GM13977 (cell line): Measurements from ENCODE around the gene KIF20A.
"Not testable (repeated sequence)": the region's sequence is repeated elsewhere in the genome, so short reads cannot be mapped to it uniquely, and the experiment has no call there.

Experiments
- DNase-seq: peaks from one replicate; pipeline ENCODE4 v3.0.0; 2012; ENCODE audit warnings: low spot score
- in situ Hi-C: fragments of 300-500 bp; cut with MboI; formaldehyde crosslinking; loops from one replicate; pipeline ENCODE4 v1.12.0; 2022; ENCODE audit warnings: low sequenced_read_pairs, low pct_unique_long_range_greater_than_20kb, mixed read lengths, inconsistent platforms; ENCODE audit not compliant: unreplicated experiment
- TF ChIP-seq, protein P1 (sequence below): IDR thresholded peaks from 2 replicates; pipeline ENCODE4 v1.5.1; 2012; ENCODE audit warnings: mild to moderate bottlenecking, control low read depth; ENCODE audit not compliant: insufficient read depth; ENCODE audit errors: extremely low read depth, missing control alignments

Gene KIF20A

DNA sequence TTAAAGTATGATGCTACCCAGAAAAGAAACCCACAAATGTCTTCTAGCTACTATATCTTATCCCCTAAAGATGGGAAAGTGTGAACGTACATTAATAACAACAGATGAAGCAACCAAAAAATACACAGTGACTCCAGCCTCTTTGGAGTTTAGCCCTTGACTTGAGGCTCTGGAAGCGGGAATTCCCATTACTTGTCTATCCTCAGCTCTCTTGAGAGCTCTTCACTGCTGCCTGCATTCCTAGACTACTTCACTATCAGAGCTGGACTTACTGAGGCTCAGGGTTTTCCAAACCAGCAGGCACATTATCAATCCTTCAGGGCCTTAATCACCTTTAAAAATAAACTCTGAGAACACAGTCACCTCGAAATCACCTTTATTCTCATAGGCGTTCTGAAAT lies 38.6 kb upstream of the KIF20A start:
- in situ Hi-C loops, result no loop called here
- TF ChIP-seq, protein P1, sequence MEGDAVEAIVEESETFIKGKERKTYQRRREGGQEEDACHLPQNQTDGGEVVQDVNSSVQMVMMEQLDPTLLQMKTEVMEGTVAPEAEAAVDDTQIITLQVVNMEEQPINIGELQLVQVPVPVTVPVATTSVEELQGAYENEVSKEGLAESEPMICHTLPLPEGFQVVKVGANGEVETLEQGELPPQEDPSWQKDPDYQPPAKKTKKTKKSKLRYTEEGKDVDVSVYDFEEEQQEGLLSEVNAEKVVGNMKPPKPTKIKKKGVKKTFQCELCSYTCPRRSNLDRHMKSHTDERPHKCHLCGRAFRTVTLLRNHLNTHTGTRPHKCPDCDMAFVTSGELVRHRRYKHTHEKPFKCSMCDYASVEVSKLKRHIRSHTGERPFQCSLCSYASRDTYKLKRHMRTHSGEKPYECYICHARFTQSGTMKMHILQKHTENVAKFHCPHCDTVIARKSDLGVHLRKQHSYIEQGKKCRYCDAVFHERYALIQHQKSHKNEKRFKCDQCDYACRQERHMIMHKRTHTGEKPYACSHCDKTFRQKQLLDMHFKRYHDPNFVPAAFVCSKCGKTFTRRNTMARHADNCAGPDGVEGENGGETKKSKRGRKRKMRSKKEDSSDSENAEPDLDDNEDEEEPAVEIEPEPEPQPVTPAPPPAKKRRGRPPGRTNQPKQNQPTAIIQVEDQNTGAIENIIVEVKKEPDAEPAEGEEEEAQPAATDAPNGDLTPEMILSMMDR, result no peak
- no peak for DNase-seq

DNA sequence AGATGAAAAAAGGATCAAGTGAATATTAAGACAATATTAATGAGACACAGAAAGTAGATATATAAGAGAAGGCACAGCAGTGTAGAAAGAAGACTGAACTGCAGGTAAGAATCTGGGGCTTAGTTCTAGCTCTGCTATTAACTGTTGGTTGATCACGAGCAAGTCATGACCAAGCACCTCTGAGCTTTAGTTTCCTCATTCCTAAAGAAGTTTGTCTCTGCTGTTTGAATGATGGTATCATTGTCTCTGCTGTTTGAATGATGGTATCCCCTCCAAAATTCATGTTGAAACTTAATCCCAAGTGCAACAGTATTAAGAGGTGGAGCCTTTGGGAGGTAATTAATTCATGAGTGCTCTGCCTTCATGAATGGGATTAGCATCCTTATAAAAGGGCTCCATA lies 37.2 kb upstream of the KIF20A start:
- no peak for DNase-seq
- TF ChIP-seq, protein P1, result no peak
- in situ Hi-C loops, result no loop called here

DNA sequence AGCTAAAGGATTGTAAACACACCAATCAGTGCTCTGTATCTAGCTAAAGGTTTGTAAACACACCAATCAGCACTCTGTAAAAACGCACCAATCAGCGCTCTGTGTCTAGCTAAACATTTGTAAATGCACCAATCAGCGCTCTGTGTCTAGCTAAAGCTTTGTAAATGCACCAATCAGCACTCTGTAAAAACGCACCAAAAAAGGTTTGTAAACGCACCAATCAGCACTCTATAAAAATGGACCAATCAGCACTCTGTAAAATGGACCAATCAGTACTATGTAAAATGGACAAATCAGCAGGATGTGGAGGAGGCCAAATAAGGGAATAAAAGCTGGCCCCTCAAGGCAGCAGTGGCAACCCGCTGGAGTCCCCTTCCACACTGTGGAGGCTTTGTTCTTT lies 35.3 kb upstream of the KIF20A start:
- in situ Hi-C loops, result not testable (repeated sequence)

DNA sequence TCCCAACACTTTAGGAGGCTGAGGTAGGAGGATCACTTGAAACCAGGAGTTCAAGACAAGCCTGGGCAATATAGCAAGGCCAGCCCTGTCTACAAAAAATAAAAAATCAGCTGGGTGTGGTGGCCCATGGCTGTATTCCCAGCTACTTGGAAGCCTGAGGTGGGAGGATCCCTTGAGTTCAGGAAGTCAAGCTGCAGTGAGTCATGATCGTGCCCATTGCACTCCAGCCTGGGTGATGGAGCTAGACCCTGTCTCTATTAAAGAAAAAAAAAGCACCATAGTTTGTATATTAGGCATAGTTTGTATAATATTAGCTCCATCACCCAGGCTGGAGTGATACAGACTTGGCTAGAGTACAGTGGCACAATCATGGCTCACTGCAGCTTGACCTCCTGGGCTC lies 30.1 kb upstream of the KIF20A start:
- in situ Hi-C loops, result no loop called here
- TF ChIP-seq, protein P1, result no peak
- DNase-seq, result no peak

More for the DNA sequence above, 35.3 kb upstream of the KIF20A start:
- DNase-seq, result not testable (repeated sequence)

DNA sequence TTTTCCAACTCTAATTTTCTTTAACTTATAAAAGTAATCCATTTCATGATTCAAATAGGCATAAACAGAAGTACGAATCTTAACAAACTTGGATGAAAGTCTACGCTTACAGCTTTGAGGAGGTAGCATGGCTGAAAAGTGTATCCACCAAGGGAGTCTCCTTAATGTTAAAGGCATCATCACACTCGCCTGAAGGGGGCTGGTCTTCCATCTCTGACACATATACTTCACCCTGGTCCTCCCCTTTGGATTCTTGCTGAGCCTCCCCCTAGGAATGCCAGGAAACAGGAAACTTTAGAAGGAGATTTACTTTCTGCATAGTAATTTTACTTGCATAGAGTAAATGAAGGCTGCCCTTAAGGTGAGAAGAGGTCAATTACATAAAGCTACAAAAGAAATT lies 29.4 kb upstream of the KIF20A start:
- DNase-seq, result no peak
- TF ChIP-seq, protein P1, result no peak
- in situ Hi-C loops, result no loop called here

DNA sequence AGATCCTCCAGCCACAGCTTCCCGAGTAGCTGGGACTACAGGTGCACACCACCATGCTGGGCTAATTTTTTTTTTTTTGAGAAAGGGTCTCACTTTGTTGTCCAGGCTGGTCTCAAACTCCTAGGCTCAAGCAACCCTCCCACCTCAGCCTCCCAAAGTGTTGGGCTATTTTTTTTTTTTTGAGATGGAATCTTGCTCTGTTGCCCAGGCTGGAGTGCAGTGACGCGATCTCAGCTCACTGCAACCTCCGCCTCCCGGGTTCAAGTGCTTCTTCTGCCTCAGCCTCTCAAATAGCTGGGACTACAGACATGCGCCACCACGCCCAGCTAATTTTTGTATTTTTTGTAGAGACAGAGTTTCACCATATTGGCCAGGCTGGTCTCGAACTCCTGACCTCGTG lies 22.9 kb upstream of the KIF20A start:
- in situ Hi-C loops, DNase-seq: not testable (repeated sequence)

DNA sequence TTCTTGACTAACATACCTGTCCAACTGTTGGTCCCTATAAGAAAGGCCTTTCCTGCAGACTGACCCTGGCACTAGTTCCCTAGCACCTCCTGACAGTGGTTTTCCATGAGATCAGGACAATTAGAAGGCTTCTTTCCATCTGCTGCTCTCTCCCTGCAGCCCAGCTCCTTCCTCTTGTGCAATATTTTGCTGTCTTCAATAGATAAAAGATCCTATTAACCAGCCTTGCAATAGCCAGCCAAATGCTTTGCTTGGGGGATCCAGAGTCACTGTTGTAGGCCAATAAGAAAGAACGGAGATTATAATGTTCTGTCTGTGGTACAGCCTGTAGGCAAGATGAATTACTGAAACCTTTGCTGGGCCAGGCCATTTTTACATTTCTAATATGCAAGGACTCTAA lies 21.3 kb upstream of the KIF20A start:
- TF ChIP-seq, protein P1, result no peak
- in situ Hi-C loops, result no loop called here

DNA sequence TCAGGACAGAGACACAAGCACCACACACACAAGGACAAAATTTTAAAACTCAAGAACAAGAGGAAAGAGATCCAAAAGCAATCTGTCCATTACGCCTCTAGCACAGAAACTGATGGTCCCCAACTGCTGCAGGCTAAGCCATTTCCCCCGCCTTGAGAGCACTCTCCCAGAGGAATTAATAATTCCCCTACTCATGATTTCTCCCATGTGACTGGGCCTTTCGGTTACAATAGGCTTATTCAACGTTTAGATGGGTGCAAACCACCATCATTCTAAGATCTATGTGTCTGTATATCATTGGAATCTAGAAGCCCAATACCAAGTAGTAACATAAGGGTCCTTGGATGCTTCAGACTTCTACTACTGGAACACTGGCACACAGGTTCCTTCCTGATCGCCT lies 19.2 kb upstream of the KIF20A start:
- in situ Hi-C loops, result no loop called here
- TF ChIP-seq, protein P1, result no peak

More for the DNA sequence above, 21.3 kb upstream of the KIF20A start:
- DNase-seq, result no peak

More for the DNA sequence above, 19.2 kb upstream of the KIF20A start:
- DNase-seq, result no peak
